HG02623 (cell line): ENCODE data around the gene LRP5.
"Not testable (repeated sequence)": the region's sequence is repeated elsewhere in the genome, so short reads cannot be mapped to it uniquely, and the experiment has no call there.

Experiments
- ATAC-seq: cut with Tn5 transposase; IDR thresholded peaks from one replicate; pipeline ENCODE4 v1.9.1; 2021; ENCODE audit warnings: moderate library complexity; ENCODE audit not compliant: unreplicated experiment

Gene LRP5

GRCh38 chr11:68413591-68413999 lies 101.2 kb downstream of the LRP5 start:
- ATAC-seq: no peak

DNA sequence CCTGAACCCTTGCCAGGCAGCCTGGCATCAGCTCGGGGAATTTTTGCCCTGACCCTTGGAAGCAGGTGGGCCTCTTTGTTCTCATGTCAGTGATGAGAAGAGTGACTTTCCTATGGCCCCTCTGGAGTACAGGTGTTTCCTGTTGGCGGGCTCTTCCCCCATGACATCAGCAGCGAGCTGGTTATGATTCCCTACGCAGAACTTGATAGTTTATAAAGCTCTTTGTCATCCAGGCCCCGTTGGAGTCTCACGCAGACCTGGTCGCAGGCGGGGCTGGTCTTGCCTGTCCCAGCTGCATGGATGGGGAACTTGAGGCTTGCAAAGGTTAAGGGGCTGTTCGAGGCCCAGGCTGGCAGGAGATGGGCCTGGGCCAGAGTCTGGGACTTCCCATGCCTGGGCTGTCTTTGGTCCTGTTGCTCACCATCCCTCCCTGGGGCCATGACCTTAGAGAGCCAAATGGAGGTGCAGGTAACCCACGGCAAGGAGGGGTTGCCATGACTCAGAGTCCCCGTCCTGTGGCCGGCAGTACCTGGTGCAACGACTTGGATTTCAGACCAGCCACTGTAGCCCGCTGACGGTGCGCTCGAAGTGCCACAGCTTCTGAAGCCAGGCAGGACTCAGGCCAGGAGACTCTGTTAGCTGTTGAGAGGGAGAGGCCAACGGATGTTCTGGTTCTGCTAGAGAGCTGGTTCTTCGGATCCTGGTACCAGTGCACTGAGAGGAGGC lies 102.3 kb downstream of the LRP5 start:
- no peak for ATAC-seq

DNA sequence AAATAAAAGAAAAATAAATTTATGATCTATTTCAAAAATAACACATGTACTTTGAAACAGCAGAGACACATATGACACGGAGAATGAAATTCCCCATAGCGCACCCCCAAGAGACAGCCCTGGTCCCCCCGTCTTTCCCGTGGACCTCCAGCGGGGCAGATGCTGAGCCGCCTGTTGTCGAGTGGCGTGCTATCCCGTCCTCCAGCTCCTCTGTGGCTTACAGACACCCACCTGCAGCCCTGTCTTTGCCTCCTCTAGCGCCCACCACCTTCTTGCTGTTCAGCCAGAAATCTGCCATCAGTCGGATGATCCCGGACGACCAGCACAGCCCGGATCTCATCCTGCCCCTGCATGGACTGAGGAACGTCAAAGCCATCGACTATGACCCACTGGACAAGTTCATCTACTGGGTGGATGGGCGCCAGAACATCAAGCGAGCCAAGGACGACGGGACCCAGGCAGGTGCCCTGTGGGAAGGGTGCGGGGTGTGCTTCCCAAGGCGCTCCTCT lies 103.7 kb downstream of the LRP5 start:
- no peak for ATAC-seq

- no peak for ATAC-seq
Observed at GRCh38 chr11:68418648-68419047, 106.3 kb downstream of the LRP5 start.

DNA sequence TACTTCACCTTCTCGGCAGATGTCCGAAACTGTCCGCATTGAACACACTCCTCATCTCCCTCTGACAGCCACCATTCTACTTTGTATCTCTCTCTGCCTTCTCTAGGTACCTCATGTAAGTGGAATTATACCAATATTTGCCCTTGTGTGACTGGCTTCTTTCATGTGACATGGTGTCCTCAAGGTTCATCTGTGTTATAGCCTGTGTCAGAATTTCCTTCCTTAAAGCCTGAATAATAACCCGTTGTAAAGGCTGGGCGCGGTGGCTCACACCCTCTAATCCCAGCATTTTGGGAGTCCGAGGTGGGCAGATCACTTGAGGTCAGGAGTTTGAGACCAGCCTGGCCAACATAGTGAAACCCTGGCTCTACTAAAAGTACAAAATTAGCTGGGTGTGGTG lies 107.8 kb downstream of the LRP5 start:
- no peak for ATAC-seq

- ATAC-seq: no peak
Observed at GRCh38 chr11:68423481-68423880, 111.1 kb downstream of the LRP5 start.

GRCh38 chr11:68424101-68424632 lies 111.8 kb downstream of the LRP5 start:
- ATAC-seq: no peak

GRCh38 chr11:68424981-68425865 lies 112.8 kb downstream of the LRP5 start:
- no peak for ATAC-seq

- ATAC-seq: no peak
Observed at GRCh38 chr11:68425866-68426380, 113.5 kb downstream of the LRP5 start.

DNA sequence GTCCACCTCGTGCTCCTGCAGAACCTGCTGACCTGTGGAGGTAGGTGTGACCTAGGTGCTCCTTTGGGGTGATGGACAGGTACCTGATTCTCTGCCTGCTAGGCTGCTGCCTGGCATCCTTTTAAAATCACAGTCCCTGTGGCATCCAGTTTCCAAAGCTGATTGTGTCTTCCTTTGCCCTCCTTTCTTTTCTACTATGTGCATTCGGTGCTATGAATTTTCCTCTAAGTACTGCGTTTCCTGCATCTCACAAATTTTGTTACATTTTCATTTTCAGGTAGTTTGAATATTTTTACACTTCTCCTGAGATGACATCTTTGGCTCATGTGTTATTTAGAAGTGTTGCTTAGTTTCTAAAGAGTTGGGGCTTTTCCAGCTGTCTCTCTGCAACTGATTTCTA lies 117.3 kb downstream of the LRP5 start:
- no peak for ATAC-seq

DNA sequence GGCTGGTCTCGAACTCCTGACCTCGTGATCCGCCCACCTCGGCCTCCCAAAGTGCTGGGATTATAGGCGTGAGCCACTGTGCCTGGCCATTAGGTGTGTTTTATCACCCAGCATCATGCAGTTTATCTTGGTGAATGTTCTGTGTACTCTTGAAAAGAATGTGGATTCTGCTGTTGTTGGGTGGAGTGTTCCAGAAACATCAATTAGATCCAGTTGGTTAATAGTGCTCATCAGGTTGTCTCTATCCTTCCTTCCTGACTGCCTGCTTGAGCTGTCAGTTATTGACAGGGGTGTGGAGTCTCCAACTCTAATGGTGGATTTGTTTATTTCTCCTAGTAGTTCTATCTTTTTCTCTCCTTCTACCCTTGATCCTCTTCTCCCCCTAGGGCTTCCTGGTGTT lies 118.0 kb downstream of the LRP5 start:
- ATAC-seq: no peak

DNA sequence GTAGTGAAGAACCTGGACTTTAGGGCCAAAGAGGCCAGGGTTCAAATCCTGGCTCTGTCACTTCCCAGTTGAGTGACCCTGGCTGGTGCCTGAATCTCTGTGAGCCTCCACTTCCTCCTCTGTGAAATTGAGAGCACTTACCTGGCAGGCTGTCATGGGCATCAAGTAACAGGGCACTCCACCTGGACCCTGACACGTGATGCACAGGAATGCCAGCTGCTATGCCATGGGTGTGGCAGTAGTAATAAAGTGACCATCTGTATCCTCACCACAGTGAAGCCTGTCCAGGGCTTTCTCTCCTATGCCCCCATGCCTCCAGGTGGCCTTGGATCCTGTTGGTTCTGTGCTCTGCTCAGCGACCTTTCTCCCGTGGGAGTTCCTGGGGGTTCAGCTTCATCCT lies 118.4 kb downstream of the LRP5 start:
- no peak for ATAC-seq

DNA sequence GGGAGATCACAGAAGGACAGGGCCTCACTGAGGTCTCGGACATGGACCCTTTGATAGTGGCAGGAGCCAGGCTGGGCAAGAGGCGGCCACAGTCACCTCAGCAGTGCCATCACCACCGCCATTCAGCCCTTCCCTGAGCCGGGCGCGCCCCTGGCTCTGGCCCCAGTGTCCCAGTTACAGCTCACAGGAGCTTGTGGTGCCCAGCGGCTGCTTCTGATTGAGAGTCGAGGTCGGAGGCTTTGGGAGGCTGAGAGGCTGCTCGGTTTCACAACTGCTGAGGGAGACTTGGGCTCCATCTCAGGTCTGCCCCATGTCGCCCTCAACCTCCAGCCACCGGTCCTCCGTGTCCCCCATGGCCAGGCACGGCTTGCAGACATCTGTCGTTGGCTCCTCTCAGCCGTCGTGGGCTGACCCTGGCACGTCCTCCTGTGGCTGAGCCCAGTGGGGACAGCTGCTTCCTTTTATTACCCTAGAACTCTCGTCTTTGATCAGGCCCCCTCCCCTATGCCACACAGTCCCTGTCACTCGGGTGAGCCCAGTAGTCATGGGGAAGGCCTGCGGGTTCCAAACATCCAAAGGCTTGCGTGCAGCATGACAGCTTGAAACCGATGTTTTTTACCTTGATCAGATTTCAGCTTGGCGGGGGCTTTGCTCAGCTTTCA lies 119.7 kb downstream of the LRP5 start:
- no peak for ATAC-seq

DNA sequence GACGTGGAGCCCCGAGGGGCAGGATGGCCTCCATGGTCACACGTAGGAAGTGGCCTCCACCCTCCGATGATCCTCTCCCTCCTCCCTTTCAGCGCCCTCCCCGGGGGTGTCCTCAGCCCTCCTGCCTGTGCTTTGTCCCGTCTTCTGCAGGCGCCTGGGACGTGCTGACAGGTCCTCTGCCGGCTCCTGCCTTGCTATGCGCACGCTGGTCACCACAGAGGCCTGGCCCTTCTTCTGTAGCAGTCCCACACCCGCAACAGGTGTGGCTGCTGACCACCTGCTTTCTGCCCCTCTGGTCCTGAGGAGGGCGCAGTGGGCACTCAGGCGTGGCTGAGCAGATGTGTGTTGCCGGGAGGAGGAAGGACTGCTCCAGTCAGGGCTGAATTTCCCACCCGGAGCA lies 120.5 kb downstream of the LRP5 start:
- no peak for ATAC-seq

GRCh38 chr11:68433541-68433940 lies 121.2 kb downstream of the LRP5 start:
- no peak for ATAC-seq

DNA sequence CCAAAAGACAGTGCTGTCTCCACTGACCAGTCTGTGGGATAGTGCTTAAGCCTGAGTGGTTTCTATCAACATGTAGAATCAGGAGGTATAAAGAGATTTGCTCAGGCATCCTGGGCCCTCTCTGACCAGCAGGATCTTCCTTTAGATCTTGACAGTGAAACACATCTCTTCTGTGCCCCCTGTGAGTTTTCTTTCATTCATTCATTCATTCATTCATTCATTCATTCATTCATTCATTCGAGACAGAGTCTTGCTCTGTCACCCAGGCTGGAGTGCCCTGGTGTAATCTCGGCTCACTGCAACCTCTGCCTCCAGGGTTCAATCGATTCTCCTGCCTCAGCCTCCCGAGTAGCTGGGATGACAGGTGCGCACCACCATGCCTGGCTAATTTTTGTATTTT lies 121.8 kb downstream of the LRP5 start:
- not testable (repeated sequence) for ATAC-seq

- no peak for ATAC-seq
Observed at GRCh38 chr11:68436162-68436888, 123.9 kb downstream of the LRP5 start.

DNA sequence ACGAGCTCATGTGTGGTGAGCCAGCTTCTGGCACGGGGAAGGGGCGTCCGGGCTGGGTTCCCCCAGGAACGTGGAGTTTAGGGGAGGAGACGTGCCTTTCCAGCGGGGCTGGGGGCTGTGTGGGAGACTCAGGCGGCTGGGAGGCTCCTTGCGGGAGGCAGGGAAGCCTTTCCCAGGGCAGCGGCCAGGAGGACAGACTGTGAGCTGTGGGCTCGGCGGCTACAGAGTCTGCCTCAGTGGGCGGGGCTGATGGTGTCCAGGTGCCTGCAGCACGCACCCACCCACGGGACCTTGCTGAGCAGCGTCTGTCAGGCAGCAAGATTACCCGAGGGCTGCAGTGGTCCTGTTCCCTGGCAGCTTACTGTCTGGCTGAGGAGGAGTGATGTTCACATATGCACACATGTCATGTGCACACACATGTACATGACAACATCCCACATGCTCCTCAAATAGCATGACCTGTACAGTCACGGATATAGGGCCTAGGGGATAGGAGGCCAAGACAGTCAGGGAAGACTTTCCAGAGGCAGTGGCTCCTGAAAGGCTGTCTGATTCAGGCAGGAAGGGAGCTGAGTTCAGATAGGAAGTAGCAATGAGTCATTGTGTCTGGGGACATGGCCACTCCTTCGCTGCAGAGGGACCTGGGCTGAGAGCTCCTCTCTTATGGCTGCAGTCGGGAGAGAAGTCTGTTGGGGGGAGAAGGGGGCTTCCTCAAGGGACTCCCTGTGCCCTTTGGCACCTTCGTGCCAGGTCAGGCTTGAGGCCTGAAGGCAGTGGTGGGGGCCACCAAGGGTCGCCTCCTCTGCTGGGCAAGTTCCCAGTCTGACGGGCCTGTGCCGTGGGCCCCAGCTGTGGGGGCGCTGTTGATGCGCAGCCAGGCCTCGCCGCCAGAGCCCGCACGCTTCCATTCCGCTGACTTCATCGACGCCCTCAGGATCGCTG lies 124.9 kb downstream of the LRP5 start:
- ATAC-seq: no peak

DNA sequence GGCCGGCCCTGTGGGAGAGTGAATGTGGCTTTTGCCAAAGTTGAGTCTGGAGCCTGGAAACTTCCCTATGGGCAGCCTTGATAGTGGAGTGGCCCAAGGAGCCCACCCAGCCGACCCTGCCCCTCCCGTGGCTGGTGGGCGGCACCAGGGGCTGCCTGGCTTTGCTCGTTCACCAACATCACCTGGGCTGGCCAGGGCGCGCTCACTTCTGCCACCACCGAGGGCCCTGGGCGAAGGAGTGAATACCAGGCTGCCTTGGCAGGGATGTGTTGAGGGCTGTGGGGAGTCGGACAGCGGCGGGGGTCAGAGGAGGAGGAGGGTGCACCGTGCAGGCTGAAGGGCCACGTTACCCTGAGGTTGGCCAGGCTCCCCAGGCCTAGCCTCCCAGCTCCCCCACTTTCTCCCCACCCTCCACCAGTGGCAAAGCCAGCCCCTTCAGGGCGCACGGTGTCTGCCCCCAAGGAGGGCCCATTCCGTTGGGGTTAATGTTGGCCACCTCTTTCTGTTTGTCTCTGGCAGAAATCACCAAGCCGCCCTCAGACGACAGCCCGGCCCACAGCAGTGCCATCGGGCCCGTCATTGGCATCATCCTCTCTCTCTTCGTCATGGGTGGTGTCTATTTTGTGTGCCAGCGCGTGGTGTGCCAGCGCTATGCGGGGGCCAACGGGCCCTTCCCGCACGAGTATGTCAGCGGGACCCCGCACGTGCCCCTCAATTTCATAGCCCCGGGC lies 125.7 kb downstream of the LRP5 start:
- ATAC-seq: no peak
